ENCODE measurements around the gene MORN3.
"Not testable (repeated sequence)": the region's sequence is repeated elsewhere in the genome, so short reads cannot be mapped to it uniquely, and the experiment has no call there.

MORN3 gene

DNA sequence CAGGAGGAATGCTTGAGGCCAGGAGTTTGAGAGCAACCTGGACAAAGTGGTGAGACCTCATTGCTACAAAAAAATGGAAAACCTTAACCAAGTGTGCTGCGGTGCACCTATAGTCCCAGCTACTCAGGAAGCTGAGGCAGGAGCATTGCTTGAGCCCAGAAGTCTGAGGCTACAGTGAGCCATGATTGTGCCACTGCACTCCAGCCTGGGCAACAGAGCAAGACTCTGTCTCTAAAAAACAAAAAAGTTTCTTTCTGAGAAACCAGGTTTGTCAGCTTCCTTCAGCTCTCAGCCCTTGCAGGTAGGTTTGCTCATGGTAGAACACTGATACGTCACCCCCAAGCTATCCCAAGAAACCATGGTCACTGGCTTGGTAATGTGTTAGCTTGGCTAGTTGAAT, 20.0 kb upstream of the MORN3 start:
- DNase-seq, result no peak

DNA sequence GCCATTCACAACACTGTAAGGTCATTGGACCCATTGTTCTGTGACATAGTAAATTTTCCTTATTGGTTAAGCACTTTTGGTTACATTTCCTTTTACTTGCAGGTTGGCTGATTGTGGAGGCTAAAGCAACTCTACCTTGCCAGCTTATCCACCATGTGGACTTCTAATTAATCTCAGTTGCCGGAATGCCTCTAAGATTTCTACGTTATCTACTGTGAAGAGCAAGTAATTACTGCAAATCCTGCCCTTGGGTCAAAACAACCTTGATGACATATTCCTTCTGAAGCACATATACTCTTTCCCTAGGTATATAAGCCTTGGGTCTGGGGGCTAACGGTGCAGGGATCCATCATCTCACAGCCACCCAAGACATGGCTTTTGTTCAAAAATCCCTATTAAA, 19.5 kb upstream of the MORN3 start:
- no peak for DNase-seq

DNA sequence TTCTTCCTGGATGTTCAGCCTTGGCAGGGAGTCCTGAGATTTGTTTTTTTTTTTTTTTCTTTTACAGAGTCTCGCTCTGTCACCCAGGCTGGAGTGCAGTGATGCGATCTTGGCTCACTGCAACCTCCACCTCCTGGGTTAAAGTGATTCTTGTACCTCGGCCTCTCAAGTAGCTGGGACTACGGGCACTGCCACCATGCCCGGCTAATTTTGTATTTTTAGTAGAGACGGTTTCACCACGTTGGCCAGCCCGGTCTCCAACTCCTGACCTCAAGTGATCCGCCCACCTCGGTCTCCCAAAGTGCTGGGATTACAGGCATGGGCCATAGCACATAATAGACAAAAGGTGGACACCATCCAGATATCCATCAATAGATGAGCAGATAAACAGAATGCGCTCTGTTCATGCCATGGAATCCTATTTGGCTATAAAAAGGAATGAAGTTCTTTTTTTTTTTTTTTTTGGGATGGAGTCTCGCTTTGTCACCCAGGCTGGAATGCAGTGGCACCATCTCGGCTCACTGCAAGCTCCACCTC, 10.3 kb upstream of the MORN3 start:
- not testable (repeated sequence) for DNase-seq

DNA sequence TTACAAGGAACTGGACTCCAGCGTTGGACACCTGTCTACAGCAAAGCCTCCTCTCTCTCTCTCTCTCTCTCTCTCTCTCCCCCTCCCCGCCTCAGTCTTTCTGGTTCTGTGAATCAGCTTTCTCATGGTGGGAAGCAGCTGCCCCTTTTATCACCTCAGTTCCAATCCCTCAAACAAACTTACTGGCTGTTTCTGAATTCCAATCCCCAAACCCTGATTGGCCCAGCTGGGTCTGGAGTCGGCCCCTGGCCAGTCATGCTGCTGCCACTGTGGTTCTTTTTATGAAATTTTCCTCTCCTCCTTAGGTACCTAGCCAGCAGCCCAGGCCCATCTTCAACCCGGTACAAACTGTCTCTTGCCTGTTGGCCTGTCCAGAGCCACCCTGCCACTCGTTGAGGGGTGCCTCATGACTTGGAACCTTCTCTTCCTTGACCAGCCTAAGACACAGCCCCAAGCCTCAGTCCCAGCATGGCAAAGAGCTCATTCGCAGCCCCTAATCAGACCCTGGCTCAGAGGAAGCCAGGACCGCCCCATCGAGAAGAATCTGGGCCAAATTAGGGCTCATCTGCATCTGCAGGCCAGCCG, 9.4 kb upstream of the MORN3 start:
- DNase-seq, result no peak

DNA sequence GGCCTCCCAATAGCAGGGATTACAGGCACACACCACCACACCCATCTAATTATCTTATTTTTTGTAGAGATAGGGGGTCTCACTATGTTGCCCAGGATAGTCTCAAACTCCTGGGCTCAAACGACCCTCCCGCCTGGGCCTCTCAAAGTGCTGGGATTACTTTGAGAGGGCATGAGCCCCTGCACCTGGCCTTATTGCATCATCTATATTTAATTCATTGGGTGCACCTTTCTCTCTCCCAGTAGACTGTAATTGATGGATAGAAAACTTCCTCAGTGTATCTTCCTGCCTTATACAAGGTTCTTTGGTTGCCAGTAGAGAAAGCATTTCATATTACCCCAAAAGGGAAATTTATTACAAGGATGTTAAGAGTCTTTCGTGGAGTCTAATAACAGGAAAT, 8.9 kb upstream of the MORN3 start:
- DNase-seq, result no peak

DNA sequence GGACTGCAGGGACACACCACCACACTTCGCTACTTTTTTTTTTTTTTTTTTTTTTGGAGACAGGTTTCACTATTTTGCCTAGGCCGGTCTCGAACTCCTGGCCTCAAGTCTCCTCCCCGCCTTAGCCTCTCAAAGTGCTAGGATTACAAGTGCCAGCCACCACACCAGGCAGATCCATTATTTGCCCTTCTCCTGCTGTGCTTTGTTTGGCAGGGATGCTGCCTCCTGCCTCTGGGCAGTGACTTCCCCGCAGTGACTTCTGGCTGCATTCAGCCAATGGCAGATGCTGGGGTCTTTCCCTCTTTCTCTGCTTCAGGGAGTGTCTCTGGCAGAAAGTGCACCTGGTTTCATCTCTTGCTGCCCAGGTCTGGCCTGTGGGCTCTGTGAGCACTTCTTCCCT, 6.7 kb upstream of the MORN3 start:
- no peak for DNase-seq

DNA sequence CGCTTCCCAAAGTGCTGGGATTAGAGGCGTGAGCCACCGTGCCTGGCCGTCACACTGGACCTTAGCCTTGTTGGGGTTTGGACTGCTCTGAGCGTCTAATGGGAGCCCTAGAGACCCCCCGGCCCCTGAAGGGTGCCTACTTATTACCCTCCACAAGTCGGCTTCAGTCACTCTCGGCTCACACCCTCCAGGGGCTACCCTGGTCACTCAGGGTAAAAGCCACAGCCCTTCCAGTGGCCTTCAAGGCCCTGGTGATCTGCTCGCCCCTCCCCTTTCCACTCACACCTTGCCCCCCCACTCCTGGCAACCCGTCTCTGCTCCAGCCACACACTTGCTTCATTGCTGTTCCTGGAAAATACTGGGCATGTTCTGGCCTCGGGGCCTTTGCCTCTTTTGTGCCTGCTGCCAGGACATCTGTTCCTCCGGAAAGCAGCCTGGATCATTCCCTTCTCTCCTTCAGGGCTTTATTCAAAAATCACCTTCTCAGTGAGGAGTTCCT, 3.6 kb upstream of the MORN3 start:
- DNase-seq, result no peak

DNA sequence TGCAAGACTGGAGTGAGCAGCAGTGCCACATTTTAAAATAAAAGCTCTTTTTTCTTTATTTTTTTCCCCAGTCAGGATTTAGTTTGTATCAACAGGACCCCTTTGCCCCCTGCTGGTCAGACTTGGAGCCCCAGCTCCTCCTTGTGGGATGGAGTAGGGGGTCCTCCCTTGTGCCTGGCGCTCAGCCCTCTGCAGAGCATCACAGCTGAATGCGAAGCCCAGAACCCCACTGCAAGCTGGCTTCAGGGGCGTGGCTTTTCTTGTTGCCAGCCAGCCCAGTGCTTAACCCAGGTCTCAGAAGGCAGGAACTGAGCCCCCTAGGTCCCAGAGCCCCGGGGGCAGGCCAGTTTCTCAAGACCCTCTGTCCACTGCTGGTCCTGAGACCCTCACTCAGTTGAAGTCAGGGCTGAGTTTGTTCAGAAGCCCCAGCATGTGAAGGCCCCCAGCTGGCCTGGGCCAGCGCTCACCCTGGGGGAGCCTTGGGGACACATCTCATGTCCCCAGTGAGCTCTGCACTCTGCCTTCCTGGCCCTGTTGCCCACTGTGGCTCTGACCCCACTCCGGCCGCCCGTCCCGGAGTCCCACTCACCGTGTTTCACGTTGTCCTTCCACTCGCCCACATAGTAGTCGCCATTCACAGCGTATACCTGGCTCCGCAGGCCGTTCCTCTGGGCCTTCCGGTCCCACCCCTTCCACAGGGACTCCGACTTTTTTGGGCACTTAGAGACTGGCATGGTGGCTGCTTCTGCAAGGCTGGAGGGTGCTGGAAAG, 519 bp downstream of the MORN3 start:
- DNase-seq, result no peak

DNA sequence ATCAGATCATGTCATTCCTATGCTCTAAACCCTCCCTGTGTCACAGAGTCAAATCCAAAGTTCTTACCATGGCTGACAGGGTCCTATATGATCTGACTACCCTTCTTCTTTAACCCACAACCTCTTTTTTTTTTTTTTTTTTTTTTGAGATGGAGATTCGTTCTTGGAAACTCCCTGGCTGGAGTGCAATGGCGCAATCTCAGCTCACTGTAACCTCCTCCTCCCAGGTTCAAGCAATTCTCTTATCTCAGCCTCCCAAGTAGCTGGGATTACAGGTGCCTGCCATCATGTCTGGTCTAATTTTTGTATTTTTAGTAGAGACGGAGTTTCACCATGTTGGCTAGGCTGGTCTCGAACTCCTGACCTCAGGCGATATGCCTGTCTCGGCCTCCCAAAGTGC, 2.6 kb downstream of the MORN3 start:
- not testable (repeated sequence) for DNase-seq

DNA sequence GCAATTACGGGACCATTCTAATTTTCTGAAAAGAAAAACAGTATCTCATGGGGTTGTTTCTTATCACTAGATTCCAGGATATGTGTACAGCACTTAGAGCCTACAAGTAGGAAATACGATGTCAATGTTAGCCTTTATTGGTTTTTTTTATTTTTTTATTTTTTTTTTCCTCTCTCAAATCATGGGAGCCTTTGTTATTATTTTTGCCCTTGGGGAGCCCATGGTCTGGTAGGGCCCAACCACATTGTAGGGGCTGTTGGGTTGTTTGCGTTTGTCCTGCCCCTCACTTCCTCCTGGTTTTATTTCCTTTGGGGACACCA, 5.9 kb downstream of the MORN3 start:
- DNase-seq, result no peak

DNA sequence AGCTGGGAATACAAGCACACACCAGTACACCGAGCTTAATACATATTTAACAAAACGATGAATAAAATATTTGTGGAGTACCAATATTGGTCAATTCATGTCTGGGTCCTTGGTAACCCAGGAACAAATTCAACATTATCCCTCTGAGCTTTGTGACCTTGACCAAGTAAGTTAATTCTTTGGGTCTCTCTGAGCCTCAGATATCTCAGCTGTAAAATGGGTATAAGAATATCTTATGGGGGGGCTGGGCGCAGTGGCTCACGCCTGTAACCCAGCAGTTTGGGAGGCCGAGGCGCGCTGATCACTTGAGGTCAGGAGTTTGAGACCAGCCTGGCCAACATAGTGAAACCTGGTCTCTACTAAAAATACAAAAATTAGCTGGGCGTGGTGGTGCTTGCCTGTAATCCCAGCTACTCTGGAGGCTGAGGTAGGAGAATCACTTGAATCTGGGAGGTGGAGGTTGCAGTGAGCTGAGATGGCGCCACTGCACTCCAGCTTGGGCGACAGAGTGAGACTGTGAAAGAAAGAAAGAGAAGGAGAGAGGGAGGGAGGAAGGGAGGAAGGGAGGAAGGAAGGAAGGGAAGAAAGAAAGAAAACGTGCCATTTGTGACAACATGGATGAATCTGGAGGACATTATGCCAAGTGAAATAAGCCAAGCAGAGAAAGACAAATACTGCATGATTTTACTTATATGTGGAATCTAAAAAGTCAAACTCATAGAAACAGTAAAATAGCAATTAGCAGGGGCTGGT, 7.9 kb downstream of the MORN3 start:
- DNase-seq, result not testable (repeated sequence)

DNA sequence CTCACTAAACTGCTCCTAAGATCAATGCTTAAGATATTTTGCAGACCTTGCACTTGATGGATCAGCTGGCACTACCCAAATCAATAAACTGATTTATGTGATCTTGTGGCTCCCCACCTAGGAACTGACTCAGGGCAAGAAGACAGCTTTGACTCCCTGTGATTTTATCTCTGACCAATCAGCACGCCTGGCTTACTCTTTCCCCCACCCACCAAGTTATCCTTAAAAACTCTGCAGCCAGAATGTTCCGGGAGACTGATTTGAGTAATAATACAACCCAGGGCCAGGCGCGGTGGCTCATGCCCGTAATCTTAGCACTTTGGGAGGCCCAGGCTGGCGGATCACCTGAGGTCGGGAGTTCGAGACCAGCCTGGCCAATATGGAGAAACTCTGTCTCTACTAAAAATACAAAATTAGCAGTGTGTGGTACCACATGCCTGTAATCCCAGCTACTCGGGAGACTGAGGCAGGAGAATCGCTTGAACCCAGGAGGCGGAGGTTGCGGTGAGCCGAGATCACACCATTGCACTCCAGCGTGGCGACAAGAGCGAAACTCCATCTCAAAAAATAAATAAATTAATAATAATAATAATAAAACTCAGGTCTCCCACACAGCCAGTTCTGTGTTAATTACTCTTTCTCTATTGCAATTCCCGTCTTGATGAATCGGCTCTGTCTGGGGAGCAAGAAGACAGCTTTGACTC, 12.0 kb downstream of the MORN3 start:
- no peak for DNase-seq

DNA sequence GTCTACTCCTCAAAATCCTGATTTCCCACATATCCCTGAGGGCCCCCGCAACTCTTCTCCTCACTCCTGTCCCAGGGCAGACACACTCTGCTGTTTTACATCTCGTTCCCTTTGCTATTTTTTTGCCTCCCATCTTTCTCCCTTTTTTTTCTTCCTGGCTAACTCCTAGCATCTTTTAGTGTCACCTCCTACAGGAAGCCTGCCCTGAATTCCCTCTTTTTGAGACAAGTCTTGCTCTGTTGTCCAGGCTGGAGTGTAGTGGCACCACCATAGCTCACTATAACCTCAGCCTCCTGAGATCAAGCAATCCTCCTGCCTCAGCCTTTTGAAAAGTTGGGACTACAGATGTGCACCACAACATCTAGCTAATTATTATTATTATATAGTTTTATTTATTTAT, 13.3 kb downstream of the MORN3 start:
- no peak for DNase-seq

DNA sequence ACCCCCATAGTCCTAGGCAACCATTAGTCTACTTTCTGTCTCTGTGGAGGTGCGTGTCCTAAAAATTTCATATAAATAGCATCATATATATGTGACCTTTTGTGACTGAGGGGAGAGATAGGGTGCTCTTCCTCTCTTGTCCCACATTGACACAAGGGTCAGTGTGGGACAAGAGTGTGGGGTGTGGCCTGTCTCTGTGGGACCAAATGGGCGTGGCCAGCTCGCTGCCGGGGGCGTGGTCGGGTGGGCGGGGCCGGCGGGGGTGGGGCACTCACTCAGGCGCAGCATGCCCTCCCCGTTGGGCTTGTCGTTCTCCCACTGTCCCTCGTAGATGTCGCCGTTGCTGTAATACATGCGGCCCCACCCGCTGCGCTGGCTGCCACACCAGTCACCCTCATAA, 15.5 kb downstream of the MORN3 start:
- DNase-seq, result no peak

DNA sequence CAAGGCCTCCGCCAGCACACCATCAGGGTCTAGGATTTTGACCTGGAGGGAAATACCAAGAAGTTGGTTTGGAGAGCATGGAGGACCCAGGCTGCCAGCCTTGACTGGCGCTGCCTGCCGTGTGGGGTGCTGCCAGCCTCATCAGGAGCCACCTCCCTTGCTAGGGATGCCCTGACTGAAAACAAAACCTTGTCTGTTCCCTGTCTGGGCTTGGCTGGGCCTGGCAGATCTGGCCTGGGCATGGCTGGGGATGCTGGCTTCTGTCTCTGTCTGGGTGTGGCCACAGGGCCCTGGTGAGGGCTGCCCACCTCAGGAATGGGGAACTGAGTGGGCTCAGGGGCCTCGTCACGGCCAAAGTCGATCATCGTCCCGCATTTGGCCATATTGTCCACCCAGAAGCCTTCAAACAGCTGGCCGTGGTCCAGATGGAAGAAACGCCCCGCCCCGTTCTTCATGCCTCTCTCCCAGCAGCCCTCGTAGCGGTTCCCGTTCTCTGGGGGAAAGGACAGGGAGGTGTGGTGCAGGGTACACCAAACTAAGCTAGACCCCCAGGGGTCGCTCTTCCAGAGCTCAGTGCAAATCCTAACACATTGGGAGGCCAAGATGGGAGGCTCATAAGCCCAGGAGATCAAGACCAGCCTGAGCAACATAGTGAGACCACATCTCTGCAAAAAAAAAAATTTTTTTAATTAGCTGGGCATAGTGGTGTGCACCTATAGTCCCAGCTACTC, 16.5 kb downstream of the MORN3 start:
- no peak for DNase-seq

DNA sequence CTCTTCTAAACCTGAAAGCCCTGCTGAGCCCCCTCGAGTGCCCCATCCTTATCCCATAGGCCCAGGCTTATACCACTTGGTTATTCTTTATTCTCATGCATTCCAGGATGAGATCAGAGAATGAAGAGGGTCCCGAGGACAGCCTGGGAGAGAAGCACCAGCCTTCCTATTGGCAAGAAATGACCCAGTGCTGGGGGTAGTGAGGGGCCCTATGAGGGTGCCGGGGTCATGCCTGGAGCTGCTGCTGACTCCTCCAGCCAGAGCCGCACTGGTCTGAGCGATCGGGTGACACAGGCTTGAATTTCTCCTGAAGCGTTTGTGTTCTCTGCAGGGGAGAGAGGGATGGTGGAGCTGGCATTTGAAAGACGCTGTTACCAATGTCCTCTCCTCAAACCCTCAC, 18.1 kb downstream of the MORN3 start:
- no peak for DNase-seq

DNA sequence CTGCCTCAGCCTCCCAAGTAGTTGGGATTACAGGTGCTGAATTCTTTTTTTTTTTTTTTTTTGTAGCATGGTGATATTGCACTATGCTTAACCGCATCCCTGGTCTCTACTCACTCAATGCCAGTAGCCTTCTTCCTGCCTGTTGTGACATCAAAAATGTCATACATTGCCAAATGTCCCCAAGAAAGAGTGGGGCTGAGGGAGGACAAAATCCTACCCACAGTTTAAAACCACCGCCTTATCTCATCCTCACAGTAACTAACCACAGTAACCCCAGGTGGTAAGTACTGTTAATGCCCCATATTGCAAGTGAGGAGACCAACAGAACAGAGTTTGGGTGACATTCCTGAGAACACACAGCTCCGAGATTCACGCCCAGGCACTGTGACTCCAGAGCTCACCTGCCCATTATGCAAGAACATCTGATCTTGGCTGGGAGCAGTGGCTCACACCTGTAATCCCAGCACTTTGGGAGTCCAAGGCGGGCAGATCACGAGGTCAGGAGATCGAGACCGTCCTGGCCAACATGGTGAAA, 19.6 kb downstream of the MORN3 start:
- DNase-seq, result no peak

DNA sequence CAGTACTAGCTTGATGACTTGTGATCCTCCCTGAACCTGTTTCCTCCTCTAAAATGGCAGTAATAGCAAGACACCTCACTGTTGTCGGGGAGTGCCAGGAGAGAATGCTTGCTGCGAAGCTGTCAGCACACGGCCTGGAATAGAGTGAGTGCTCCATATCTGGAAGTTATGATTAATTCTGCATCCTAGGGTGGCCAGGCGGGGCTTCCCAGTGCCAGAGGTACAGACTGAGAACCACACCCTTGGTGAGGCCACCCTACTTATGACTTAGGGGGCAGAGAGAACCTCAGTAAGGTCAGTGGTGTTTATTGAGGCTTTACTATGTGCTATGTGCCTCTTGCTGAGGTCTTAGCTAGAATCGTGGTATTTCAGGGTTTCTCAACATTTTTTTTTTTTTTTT, 20.1 kb downstream of the MORN3 start:
- no peak for DNase-seq

DNA sequence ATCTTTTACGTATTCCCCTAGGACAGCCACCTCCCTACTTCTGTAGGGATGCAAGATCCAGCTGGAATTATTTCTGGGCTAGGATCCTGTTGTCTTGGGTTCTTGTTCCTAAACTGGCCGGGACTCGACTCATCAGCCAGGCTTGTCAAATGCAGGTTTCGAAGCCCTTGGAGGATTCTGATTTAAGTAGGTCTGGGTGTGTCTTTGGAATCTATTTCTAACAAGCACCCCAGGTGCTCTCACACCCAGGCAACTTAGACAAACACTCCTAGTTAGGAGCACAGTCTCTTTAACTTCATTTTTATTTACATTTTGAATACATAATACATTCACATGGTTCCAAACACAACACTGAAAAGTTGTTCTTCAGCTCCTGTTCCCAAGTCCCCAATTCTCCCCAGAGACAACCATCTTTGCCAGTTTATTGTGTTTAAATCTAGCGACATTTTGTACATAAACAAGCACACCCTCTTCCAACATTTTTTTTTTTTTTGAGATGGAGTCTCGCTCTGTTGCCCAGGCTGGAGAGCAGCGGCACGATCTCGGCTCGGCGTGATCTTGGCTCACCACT, 20.9 kb downstream of the MORN3 start:
- peak; percentile 24 for DNase-seq

DNA sequence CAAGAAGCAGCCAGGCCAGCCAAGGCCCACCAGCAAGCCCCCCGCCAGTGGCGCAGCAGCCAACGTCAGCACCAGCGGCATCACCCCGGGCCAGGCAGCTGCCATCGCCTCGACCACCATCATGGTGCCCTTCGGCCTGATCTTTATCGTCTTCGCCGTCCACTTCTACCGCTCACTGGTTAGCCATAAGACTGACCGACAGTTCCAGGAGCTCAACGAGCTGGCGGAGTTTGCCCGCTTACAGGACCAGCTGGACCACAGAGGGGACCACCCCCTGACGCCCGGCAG, 28.2 kb downstream of the MORN3 start:
- DNase-seq, result no peak

DNA sequence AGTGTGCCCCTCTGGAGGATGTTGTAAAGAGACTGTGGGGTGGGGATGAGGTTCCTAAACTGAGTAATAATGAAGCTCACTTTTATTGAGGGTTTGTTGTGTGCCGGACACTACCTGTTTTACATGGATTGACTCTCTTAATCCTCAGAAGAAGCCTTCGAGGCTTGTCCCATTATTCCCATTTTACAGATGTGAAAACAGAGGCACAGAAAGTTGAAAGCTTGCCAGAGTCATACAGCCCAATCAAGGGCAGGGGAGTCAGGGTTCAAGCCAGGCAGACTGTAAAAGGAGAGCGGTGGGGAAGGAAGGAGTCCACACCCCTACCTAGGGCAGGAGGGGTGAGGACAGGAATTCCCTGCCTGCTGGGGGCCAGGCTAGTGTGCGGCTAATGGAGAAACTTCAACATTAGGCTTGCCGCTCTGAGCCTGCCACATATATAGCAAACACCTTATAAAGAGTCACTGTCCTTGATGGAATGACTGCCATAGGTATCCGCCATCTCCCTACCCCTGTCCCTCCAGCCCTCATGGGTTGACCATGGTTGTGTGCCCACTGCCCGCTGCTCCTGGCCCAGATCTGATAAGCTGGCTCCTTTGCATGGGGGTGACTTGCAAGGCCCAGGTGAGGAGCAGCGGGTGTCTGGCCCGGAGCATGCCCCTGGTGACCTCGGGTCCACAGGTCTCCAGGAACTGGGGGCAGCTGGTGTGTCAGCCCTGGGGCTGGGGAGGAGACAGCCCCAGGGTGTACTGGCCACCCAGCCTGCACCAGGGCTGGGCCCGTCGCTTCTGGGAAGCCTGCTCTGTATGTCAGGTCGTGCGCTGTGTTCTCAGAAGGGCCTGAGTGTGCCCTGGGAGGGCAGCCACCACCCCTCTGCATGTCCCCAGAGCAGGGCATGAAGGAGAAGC, 30.9 kb downstream of the MORN3 start:
- DNase-seq, result no peak
